HG03139 (cell line): ENCODE measurements around the gene TPRG1.

Experiments
- ATAC-seq: cut with Tn5 transposase; IDR thresholded peaks from one replicate; pipeline ENCODE4 v1.9.1; 2021; ENCODE audit not compliant: unreplicated experiment

Gene TPRG1

GRCh38 chr3:189227249-189227648 lies 55.5 kb downstream of the TPRG1 start:
- ATAC-seq = no peak

GRCh38 chr3:189229196-189229828 lies 57.5 kb downstream of the TPRG1 start:
- ATAC-seq = peak; percentile 57

GRCh38 chr3:189232790-189233189 lies 61.0 kb downstream of the TPRG1 start:
- ATAC-seq = no peak

DNA sequence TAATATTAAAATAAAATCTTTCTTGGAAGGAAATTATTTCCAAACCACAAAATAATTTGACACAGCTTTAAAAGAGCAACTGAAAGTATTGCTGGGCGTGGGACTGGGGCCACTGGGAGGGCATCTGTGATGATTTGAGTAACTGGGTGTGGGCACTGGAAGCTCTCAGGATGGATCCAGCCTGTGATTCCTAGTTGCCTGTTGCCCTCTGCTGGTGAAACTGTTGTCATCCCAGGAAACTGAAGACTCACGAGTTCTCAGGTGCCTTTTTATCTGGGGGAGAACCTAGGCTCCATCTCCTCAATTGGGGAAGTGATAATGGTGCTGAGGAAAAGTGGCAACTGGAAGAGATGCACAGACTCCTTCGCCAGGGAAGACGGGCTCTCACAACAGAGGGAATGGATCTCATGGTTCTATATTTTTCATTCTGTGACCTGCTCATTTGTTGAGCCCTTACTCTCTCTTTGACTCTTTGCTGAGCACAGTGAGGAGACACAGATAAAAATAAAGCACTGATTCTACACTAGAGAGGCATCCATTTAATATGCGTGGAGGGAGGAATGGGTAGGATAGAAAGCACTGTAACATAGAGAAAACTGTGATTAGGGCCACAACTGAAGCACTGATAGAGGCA lies 61.6 kb downstream of the TPRG1 start:
- ATAC-seq = no peak

- no peak for ATAC-seq
Observed at GRCh38 chr3:189235214-189235613, 63.4 kb downstream of the TPRG1 start.

GRCh38 chr3:189236352-189236751 lies 64.6 kb downstream of the TPRG1 start:
- peak; percentile 61 for ATAC-seq

GRCh38 chr3:189237526-189237925 lies 65.8 kb downstream of the TPRG1 start:
- ATAC-seq = no peak

- no peak for ATAC-seq
Observed at GRCh38 chr3:189238071-189238470, 66.3 kb downstream of the TPRG1 start.

DNA sequence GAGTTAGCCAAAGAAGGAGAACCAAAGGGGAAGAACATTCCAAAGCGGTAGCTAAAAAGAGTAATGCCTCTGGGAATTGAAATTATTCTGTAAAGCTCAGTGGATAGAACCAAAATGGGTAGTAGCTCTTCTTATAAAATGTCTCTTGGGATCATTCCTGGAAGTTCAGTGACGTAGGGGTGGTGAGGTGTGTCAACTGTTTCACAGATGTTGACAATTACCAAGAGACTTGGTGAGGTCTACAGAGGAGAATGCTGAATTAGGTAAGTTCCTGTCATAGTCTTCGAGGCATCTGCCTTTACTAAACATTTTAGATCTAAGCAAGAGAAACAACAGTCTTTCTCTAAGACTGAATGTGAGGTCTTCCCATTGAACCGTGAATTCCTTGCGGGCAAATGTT lies 67.8 kb downstream of the TPRG1 start:
- ATAC-seq = no peak

- no peak for ATAC-seq
Observed at GRCh38 chr3:189249987-189250386, 78.2 kb downstream of the TPRG1 start.

DNA sequence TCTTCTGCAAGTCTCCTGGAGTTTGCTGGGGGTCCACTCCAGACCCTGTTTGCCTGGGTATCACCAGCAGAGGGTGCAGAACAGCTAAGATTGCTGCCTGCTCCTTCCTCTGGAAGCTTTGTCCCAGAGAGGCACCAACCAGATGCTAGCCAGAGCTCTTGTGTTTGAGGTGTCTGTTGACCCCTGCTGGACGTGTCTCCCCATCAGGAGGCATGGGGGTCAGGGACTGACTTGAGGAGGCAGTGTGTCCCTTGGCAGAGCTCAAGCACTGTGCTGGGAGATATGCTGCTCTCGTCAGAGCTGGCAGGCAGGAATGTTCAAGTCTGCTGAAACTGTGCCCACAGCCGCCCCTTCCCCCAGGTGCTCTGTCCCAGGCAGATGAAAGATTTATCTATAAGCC lies 86.5 kb downstream of the TPRG1 start:
- ATAC-seq = no peak

- ATAC-seq = no peak
Observed at GRCh38 chr3:189260556-189261493, 89.1 kb downstream of the TPRG1 start.

DNA sequence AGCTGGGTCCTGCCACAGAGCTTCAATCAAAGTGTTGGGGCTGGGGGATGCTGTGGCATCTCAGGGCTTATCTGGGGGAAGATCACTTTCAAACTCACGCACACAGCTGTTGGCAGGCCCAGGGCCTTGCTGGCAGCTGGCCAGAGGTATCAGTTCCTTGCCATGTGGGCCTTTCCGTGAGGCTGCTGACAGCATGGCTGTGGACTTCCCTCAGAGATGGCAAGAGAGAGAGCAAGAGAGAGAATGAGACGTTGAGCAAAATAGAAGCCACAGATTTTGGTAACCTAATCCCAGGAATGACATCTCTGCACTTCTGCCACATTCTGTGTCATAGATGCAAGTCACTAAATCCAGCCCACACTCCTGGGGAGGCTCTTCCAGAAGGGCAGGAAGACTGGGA lies 91.0 kb downstream of the TPRG1 start:
- ATAC-seq = no peak

- no peak for ATAC-seq
Observed at GRCh38 chr3:189267981-189268613, 96.3 kb downstream of the TPRG1 start.

DNA sequence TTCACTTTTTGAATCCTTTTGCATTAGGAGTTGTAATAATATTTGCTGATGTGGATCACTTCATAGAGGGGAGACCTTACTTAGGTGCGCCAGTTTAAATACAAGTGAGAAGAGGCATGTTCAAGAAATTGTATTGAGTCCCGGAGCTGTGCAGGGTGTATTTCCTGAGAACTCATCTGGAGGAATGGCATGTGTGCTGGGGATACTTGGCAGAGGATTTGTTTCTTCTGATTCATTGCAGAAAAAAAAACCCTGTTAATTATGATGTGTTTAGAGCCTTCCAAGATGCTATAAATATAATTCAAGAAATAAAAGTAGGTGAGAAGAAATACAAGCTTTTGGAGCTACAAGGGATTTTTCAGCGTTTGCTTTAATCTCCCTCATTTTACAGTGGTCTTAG lies 97.6 kb downstream of the TPRG1 start:
- no peak for ATAC-seq

GRCh38 chr3:189270248-189270832 lies 98.6 kb downstream of the TPRG1 start:
- peak; percentile 61 for ATAC-seq

GRCh38 chr3:189272500-189273119 lies 100.8 kb downstream of the TPRG1 start:
- no peak for ATAC-seq

DNA sequence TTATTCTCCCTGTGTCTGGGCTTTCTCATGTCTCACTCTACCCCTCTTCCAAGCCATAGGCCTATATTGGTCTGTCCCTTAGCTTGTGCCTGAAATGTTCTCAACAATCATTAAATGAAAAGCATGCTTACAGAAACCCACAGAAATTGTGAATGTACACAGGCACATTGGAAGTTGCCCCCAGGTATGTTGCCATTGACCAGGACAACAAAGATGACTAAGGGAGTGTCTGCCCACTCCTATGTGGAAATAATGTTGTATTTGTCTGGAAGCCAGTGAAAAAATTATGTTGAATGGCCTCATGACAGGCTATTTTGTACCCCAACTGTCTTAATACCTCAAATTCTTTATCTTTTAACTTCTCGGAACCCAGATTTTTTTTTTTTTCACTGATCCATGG lies 102.0 kb downstream of the TPRG1 start:
- ATAC-seq = no peak

- no peak for ATAC-seq
Observed at GRCh38 chr3:189275182-189275581, 103.4 kb downstream of the TPRG1 start.

DNA sequence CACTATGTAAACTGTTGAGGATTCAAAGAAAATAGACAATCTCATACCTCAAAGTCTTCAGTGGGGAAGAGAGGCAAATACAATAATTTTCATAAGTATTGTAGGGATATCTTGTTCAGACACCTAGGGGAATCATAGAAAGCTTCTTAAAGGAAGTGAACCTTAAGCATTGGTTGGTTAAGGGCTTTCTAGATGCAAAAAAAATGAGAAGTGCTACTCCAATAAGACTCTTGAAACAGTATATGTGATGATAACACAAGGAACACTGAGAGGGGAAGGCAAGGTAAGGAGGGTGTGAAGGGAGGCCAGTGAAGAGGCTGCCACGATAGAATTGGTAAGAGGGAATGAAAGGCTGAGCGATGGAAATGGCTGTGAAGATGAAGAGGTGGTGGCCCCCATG lies 104.1 kb downstream of the TPRG1 start:
- no peak for ATAC-seq
